ENCODE results near the gene SUPT20HL2. TPM values are rescaled to one million over a fixed set of nuclear protein-coding genes. Genes with fewer than 3 reads are reported as not detected.

SUPT20HL2 gene
- total and polyA plus RNA-seq, 10 of the 15 experiments (the other 5 are each of a cell fraction or from before 2014, with no cell fraction given): not detected

GRCh38 chrX:24357106-24357505 is 43.2 kb upstream of the SUPT20HL2 start:
- SMC1A ChIA-PET (ENCODE audit: uncharacterized antibody, unreplicated experiment): interaction anchor here (0.9 to 2.3 kb wide), 3 partner anchors 9 to 14 kb away, joined by 4 to 8 read pairs (median 4); no protein-coding TSS in a partner anchor
- intact Hi-C loops (cut with micrococcal nuclease; ENCODE audit: unreplicated experiment): no loop called here
- Histone ChIP-seq H3K27ac (ENCODE audit: control insufficient read depth, insufficient read depth) (no peak overlapping the region), H3K36me3 (ENCODE audit: control insufficient read depth in 2 of 2, insufficient read depth in 2 of 2, low read length in 1 of 2) (no peaks in the 10 kb centered on the region), H3K79me2 (ENCODE audit: control insufficient read depth, insufficient read depth, low read length) (no peaks in the 10 kb centered on the region), H3K9me3 (replicated peaks; ENCODE audit: control insufficient read depth, insufficient read depth, low read length) (no peaks in the 10 kb centered on the region), H2AFZ (ENCODE audit: control insufficient read depth, low read depth, low read length) (no peak overlapping the region), H3K9ac (ENCODE audit: control insufficient read depth, insufficient read depth, low read length) (no peak overlapping the region), H3K27me3 (replicated peaks in 1 of 2; ENCODE audit: control insufficient read depth in 2 of 2, insufficient read depth in 2 of 2, low read length in 1 of 2) (no peaks in the 10 kb centered on the region; a peak in 1 of 4 replicates), H4K20me1 (ENCODE audit: control insufficient read depth, insufficient read depth) (no peaks in the 10 kb centered on the region), H3K4me2 (ENCODE audit: control insufficient read depth, insufficient read depth) (no peak overlapping the region), H3K4me3 (no peak overlapping the region), H3K4me1 (ENCODE audit: control insufficient read depth, insufficient read depth, low read length) (no peaks in the 10 kb centered on the region)
- in situ Hi-C loops (cut with MboI): no loop called here
- BruUV-seq (replicated peaks): no TSS peak
- FAIRE-seq (no peak), ATAC-seq (no peak), DNase-seq (ENCODE audit: low read depth, low spot score) (no peak)
- POLR2A ChIA-PET: interaction anchor here (0.7 kb wide), 1 partner anchor 70 kb away, joined by 3 read pairs; no protein-coding TSS in a partner anchor
- TF ChIP-seq KAT2A (conservative IDR thresholded peaks at IDR 0.05; ENCODE audit: control insufficient read depth, low read depth, low read length): no peak
- no peak for TF ChIP-seq RELA (IDR thresholded peaks at IDR 0.05; ENCODE audit: borderline replicate concordance, partially characterized antibody)
- no peak for TF ChIP-seq ESRRA (IDR thresholded peaks at IDR 0.05; ENCODE audit: low read length)
- TF ChIP-seq SMARCA5 (IDR thresholded peaks at IDR 0.05): no peak
- TF ChIP-seq HDAC6 (IDR thresholded peaks at IDR 0.05; ENCODE audit: unreplicated experiment): no peak
- TF ChIP-seq CREM (IDR thresholded peaks at IDR 0.05; ENCODE audit: low read depth): no peak
- no peak for TF ChIP-seq ETV6 (conservative IDR thresholded peaks at IDR 0.05 in 1 of 2, IDR thresholded peaks at IDR 0.05 in 1 of 2; ENCODE audit: borderline replicate concordance in 1 of 2, low read depth in 1 of 2)
- no peak for TF ChIP-seq MTA3 (IDR thresholded peaks at IDR 0.05; ENCODE audit: borderline replicate concordance, low read length)
- TF ChIP-seq KLF5 (IDR thresholded peaks at IDR 0.05; ENCODE audit: partially characterized antibody): no peak
- no peak for TF ChIP-seq NBN (IDR thresholded peaks at IDR 0.05)
- CTCF ChIA-PET: interaction anchor here (0.6 to 2.1 kb wide), 2 partner anchors 13 to 18 kb away, joined by 3 to 8 read pairs; no protein-coding TSS in a partner anchor
- RAD21 ChIA-PET (ENCODE audit: unreplicated experiment): no interaction called here
